GM12878 (cell line): Measurements from ENCODE around the gene TIFAB. TPM values are rescaled to one million over a fixed set of nuclear protein-coding genes. Genes with fewer than 3 reads are reported as not detected.

Experiments used
- ATAC-seq: fragments of 200-7000 bp; cut with Tn5 transposase; 3 replicates; pipeline ENCODE4 v1.9.1; 2020; ENCODE audit warnings: mild to moderate bottlenecking, moderate library complexity
- BruUV-seq: library from RNA; stranded (reverse); fragments of 400-500 nt; replicated peaks from 2 replicates; lab custom pipeline; 2021; lab: Mats Ljungman, UMichigan
- CTCF ChIA-PET: fragments of 300-600 bp; sonication (Branson Sonifier 250); formaldehyde crosslinking; extraction: SDS; loops from one replicate; lab custom pipeline; 2021; ENCODE audit warnings: inconsistent platforms; lab: Yijun Ruan, JAX
- POLR2A ChIA-PET: fragments of 350-600 bp; formaldehyde crosslinking; extraction: SDS; loops from one replicate; lab custom pipeline; 2021; ENCODE audit warnings: inconsistent platforms; lab: Charles Lee
- RAD21 ChIA-PET: fragments of 300-600 bp; sonication (Branson Sonifier 250); formaldehyde crosslinking; loops from one replicate; lab custom pipeline; 2023; ENCODE audit warnings: antibody characterized with exemption; ENCODE audit not compliant: unreplicated experiment; lab: Charles Lee
- SMC1A ChIA-PET: fragments of 300-600 bp; sonication (Branson Sonifier 250); formaldehyde crosslinking; loops from one replicate; lab custom pipeline; 2023; ENCODE audit not compliant: unreplicated experiment, uncharacterized antibody; lab: Charles Lee
- DNase-seq: peaks from one replicate; pipeline ENCODE4 v3.0.0-alpha.2; 2011; ENCODE audit warnings: low read depth, low spot score
- FAIRE-seq: peaks from 3 replicates; lab custom pipeline; 2011; peaks lifted over from hg19 to GRCh38; lab: Jason Lieb, UNC
- H2AFZ ChIP-seq: 2 replicates; pipeline ENCODE4 v1.6.0; 2011; ENCODE audit warnings: low read depth, low read length, control low read depth; ENCODE audit not compliant: control insufficient read depth
- H3K27ac ChIP-seq: 2 replicates; pipeline ENCODE4 v1.5.1; 2011; ENCODE audit warnings: control low read depth; ENCODE audit not compliant: control insufficient read depth, insufficient read depth
- H3K27me3 ChIP-seq, 2 experiments: replicated peaks in 1 of 2; 2 replicates each; pipeline versions ENCODE4 v1.6.0 to v1.6.1; 2011; ENCODE audit warnings: low read length in 1 of 2; ENCODE audit not compliant: control insufficient read depth in 2 of 2, insufficient read depth in 2 of 2
- H3K36me3 ChIP-seq, 2 experiments: 2 replicates each; pipeline ENCODE4 v1.5.1; 2011; ENCODE audit warnings: low read length in 1 of 2; ENCODE audit not compliant: control insufficient read depth in 2 of 2, insufficient read depth in 2 of 2
- H3K4me1 ChIP-seq: 2 replicates; pipeline ENCODE4 v1.6.1; 2011; ENCODE audit warnings: mild to moderate bottlenecking, low read length, moderate library complexity, mixed read lengths; ENCODE audit not compliant: control insufficient read depth, insufficient read depth
- H3K4me2 ChIP-seq: 2 replicates; pipeline ENCODE4 v1.6.0; 2011; ENCODE audit warnings: control low read depth; ENCODE audit not compliant: control insufficient read depth, insufficient read depth
- H3K4me3 ChIP-seq: fragments of 200-600 bp; sonication (generic); 2 replicates; pipeline ENCODE4 v1.5.1; 2016
- H3K79me2 ChIP-seq: 2 replicates; pipeline ENCODE4 v1.6.0; 2011; ENCODE audit warnings: low read length; ENCODE audit not compliant: control insufficient read depth, insufficient read depth
- H3K9ac ChIP-seq: 2 replicates; pipeline ENCODE4 v1.8.0; 2011; ENCODE audit warnings: low read length, control low read depth, mixed read lengths; ENCODE audit not compliant: control insufficient read depth, insufficient read depth
- H3K9me3 ChIP-seq: replicated peaks from 3 replicates; pipeline ENCODE4 v1.5.1; 2011; ENCODE audit warnings: mild to moderate bottlenecking, low read length; ENCODE audit not compliant: control insufficient read depth, insufficient read depth
- H4K20me1 ChIP-seq: 2 replicates; pipeline ENCODE4 v1.6.0; 2011; ENCODE audit not compliant: control insufficient read depth, insufficient read depth
- CREB1 ChIP-seq: IDR thresholded peaks from 2 replicates; pipeline ENCODE4 v1.6.1; 2012; ENCODE audit warnings: low read depth, mild to moderate bottlenecking, inconsistent platforms
- POLR2AphosphoS2 ChIP-seq: IDR thresholded peaks from 2 replicates; pipeline ENCODE4 v1.6.1; 2011; ENCODE audit warnings: low read depth, mild to moderate bottlenecking, low read length, improper control_type of control experiment, moderate library complexity
- SMC3 ChIP-seq: IDR thresholded peaks from 2 replicates; pipeline ENCODE4 v1.6.1; 2011; ENCODE audit warnings: low read length, improper control_type of control experiment, borderline replicate concordance
- WGBS: methylation state at CpG from one replicate; pipeline ENCODE4 v1.1.6; 2016; ENCODE audit warnings: low lambda C conversion rate; ENCODE audit not compliant: insufficient replicate concordance, insufficient coverage; ENCODE audit errors: missing lambda C conversion rate; 5-methylcytosine and 5-hydroxymethylcytosine counted together
- in situ Hi-C: fragments of 300-500 bp; cut with MboI; formaldehyde crosslinking; loops from 9 replicates; pipeline ENCODE4 v1.14.3; 2018; ENCODE audit warnings: mixed read lengths
- intact Hi-C: fragments of 100-400 bp; cut with micrococcal nuclease; formaldehyde crosslinking; loops from one replicate; pipeline ENCODE4 v1.14.2; 2022; ENCODE audit not compliant: unreplicated experiment
- polyA plus RNA-seq, 11 experiments: library from polyadenylated mRNA; depleted of rRNA in 4 of 11; unstranded in 6 of 11; stranded (reverse) in 5 of 11; fragments of >200 nt; fragmentation: Nextera tagmentation in 4 of 11; fragmentation: Illumina TruSeq in 1 of 11; extraction: Ambion mirVana in 4 of 11; extraction: Trizol in 1 of 11; gene quantifications; 1 replicate in 1 of 11; 2 replicates in 10 of 11; pipeline versions ENCODE4 v1.2.1 to v1.2.3, GENCODE V29; 2011 to 2016; ENCODE audit warnings: inconsistent platforms in 2 of 11, missing spikeins in 2 of 11, low read depth in 1 of 11
- total RNA-seq, 4 experiments: library from RNA; depleted of rRNA in 3 of 4; stranded (reverse); fragments of >200 nt in 3 of 4; fragmentation: Illumina TruSeq in 1 of 4; extraction: Trizol in 1 of 4; gene quantifications; 2 replicates each; pipeline versions ENCODE4 v1.2.1 to v1.2.3, GENCODE V29; 2013 to 2021

Gene TIFAB
- total and polyA plus RNA-seq, 10 of the 15 experiments (the other 5 are each of a cell fraction or from before 2014, with no cell fraction given), result not detected

DNA sequence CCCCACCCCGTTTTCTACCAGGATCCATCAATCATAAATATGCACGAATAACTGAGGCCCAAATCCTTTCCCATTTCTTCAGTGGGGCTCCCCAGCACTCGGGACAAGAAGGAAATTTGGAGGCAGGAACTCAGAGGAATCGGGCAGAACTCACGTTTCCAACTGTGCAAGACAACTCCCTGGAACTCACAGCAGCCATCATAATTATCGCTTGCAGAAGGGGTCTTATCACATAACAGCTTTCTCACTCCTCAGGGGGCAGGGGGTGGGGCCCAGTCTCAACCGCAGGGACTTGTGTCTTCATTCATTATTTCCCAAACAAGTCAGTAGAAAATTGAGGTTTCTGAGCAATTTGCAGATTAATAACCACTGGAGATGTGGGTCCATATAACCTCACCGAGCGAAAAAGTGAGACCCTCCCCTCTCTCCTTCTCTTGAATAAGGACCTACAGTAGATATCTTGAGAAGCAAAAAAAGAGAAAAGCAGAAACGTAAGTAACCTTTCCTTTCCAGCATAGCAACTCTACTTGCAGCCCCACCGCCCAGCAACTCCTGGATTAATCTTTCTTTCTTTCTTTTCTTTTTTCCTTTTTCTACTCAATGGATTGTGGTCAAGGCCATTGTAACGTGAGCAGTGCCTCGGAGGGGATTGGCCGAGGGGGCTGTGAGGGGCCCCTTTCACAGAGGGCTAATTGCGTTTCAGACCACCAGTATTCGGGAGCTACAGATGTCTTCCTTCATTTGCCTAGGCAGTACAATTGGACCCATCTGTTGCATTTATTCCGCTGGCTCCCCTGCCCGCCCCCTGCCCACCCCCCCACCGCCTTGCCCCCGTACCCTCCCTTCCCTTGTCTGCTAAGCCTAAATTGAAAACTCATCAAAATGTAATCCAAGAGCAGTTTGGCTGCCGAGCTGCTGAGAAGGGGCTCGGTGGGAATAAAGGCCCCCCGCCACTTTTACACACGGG lies 24.7 kb upstream of the TIFAB start:
- no peak overlapping the region for H3K4me2 ChIP-seq
- no peak overlapping the region for H3K4me3 ChIP-seq
- peaks cover 0 to 6% of the 10 kb centered on the region in 2 experiments; a peak in 3 of 4 replicates for H3K27me3 ChIP-seq
- no peaks in the 10 kb centered on the region for H4K20me1 ChIP-seq
- ChIA-PET POLR2A (no interaction called here), CTCF (interaction anchor here (0.8 to 1.1 kb wide), 2 partner anchors 20 to 89 kb away, joined by 3 read pairs; no protein-coding TSS in a partner anchor)
- H3K4me1 ChIP-seq, result no peaks in the 10 kb centered on the region
- no peak for TF ChIP-seq POLR2AphosphoS2
- TF ChIP-seq, all 136 proteins: peak for 0
- Histone ChIP-seq H3K27ac (no peak overlapping the region), H3K79me2 (no peaks in the 10 kb centered on the region), H3K36me3 (no peaks in the 10 kb centered on the region), H3K9me3 (no peaks in the 10 kb centered on the region), H2AFZ (no peak overlapping the region), H3K9ac (no peak overlapping the region)
- ATAC-seq (no peak), DNase-seq (no peak), FAIRE-seq (no peak)
- BruUV-seq, result no TSS peak
- intact Hi-C loops, result no loop called here
- SMC1A ChIA-PET, result no interaction called here
- 33% methylated on average over 19 of the region's 24 CpGs for WGBS
- RAD21 ChIA-PET, result no interaction called here
- in situ Hi-C loops, result no loop called here

DNA sequence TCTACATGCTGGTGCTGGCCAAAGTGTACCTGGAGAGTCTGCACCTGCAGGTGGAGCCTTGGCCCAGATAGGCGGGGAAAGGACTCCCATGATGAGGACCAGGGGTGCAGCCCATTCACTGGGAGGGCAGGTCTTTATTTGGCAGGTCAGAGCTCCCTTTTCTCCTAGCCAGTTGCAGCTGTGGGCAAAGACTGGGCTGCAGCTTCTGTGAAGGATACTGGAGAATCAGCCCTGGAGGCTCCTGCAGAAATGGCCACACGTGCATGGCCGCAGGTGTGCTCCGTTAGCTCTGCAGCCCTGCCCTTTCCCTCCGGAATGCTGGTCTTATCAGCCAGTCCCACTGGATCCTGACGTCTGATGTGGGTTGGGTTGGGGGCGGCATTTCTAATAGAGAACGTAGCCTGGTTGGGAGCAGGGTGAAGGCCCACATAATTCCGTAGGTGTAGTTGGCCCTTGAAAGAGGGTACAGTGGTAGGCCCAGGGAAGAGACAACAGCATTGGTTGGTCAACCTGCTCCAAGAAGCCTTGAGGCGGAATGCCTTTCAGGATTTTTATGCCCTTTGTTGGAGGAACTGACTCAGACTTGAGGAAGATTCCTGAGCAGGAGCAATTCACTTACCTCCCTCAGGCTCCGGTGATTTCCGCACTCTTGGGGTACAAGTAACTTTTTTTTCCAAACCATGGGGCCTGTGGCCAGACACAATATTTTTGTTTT lies 22.0 kb upstream of the TIFAB start:
- H3K27me3 ChIP-seq, result peaks cover 0 to 6% of the 10 kb centered on the region in 2 experiments; a peak in 3 of 4 replicates
- TF ChIP-seq CREB1, result no peak
- no peak for TF ChIP-seq SMC3
- TF ChIP-seq, all 136 proteins: peak for 0
- H4K20me1 ChIP-seq, result no peaks in the 10 kb centered on the region
- no peaks in the 10 kb centered on the region for H3K4me1 ChIP-seq
- ATAC-seq (no peak), DNase-seq (no peak), FAIRE-seq (no peak)
- H3K79me2 ChIP-seq, result no peaks in the 10 kb centered on the region
- SMC1A ChIA-PET, result no interaction called here
- H3K36me3 ChIP-seq, result no peaks in the 10 kb centered on the region
- H3K9ac ChIP-seq, result no peak overlapping the region
- RAD21 ChIA-PET, result no interaction called here
- 39% methylated on average over 12 of the region's 12 CpGs for WGBS
- no TSS peak for BruUV-seq
- no peak overlapping the region for H3K4me2 ChIP-seq
- in situ Hi-C loops, result no loop called here
- POLR2A ChIA-PET, result no interaction called here
- no peak overlapping the region for H2AFZ ChIP-seq
- H3K4me3 ChIP-seq, result no peak overlapping the region
- H3K27ac ChIP-seq, result no peak overlapping the region
- no peaks in the 10 kb centered on the region for H3K9me3 ChIP-seq
- CTCF ChIA-PET, result interaction anchor here (0.7 to 2.9 kb wide), 4 partner anchors 12 to 92 kb away, joined by 3 to 8 read pairs (median 4); no protein-coding TSS in a partner anchor
- intact Hi-C loops, result no loop called here
